HCT116 (cell line): ENCODE results near the gene LILRA2. TPM values are rescaled to one million over a fixed set of nuclear protein-coding genes. Genes with fewer than 3 reads are reported as not detected.
"Not testable (repeated sequence)": the region's sequence is repeated elsewhere in the genome, so short reads cannot be mapped to it uniquely, and the experiment has no call there.

Experiments
- ATAC-seq: fragments of 200-7000 bp; cut with Tn5 transposase; 2 replicates; pipeline ENCODE4 v1.9.1; 2020; ENCODE audit warnings: mild to moderate bottlenecking, moderate library complexity
- BruUV-seq: library from RNA; stranded (reverse); fragments of 400-500 nt; replicated peaks from 2 replicates; lab custom pipeline; 2021; lab: Mats Ljungman, UMichigan
- CTCF ChIA-PET: fragments of 300-600 bp; sonication (Branson Sonifier 250); formaldehyde crosslinking; loops from one replicate; lab custom pipeline; 2021; ENCODE audit warnings: antibody characterized with exemption; lab: Charles Lee
- POLR2A ChIA-PET: fragments of 300-600, 350-600 bp; sonication (Branson Sonifier 250); formaldehyde crosslinking; loops from one replicate; lab custom pipeline; 2021; ENCODE audit warnings: antibody characterized with exemption; lab: Charles Lee
- RAD21 ChIA-PET, 2 experiments: fragments of 300-600 bp; sonication (Branson Sonifier 250); formaldehyde crosslinking; loops; one replicate each; lab custom pipeline; 2023; ENCODE audit warnings: low total read pairs in 2 of 2; ENCODE audit not compliant: uncharacterized antibody in 2 of 2, unreplicated experiment in 2 of 2, low non-redundant PET in 1 of 2; lab: Charles Lee
- DNase-seq: peaks from one replicate; pipeline ENCODE4 v3.0.0-alpha.2; 2010; ENCODE audit warnings: low read depth, low spot score
- H2AFZ ChIP-seq: fragments of 200-600 bp; shearing (Covaris generic), sonication (generic); 2 replicates; pipeline ENCODE4 v1.6.1; 2017; ENCODE audit warnings: low read depth, mixed run types, mixed read lengths, antibody characterized with exemption, low read length; ENCODE audit not compliant: poor library complexity, severe bottlenecking
- H3K27ac ChIP-seq: 2 replicates; pipeline ENCODE4 v1.5.1; 2012; ENCODE audit warnings: low read depth, low read length
- H3K27me3 ChIP-seq: fragments of 200-600 bp; sonication (generic); 2 replicates; pipeline ENCODE4 v1.6.1; 2016; ENCODE audit warnings: mixed run types, low read length, mixed read lengths; ENCODE audit not compliant: insufficient read depth
- H3K36me3 ChIP-seq, 2 experiments: fragments of 200-500 bp in 1 of 2; fragments of 200-600 bp in 1 of 2; sonication (Bioruptor generic) in 1 of 2; sonication (generic) in 1 of 2; 2 replicates each; pipeline versions ENCODE4 v1.5.1 to v1.6.1; 2014 to 2016; ENCODE audit warnings: low read length in 2 of 2, inconsistent platforms in 1 of 2, mixed read lengths in 1 of 2, mixed run types in 1 of 2; ENCODE audit not compliant: insufficient read depth in 2 of 2, control insufficient read depth in 1 of 2
- H3K4me1 ChIP-seq, 2 experiments: fragments of 200-600 bp in 1 of 2; sonication (generic) in 1 of 2; 2 replicates each; pipeline versions ENCODE4 v1.5.1 to v1.6.1; 2012 to 2017; ENCODE audit warnings: low read length in 2 of 2, inconsistent platforms in 1 of 2, mild to moderate bottlenecking in 1 of 2, mixed read lengths in 1 of 2, mixed run types in 1 of 2, moderate library complexity in 1 of 2; ENCODE audit not compliant: insufficient read depth in 2 of 2, control insufficient read depth in 1 of 2
- H3K4me2 ChIP-seq: fragments of 200-600 bp; sonication (generic); 2 replicates; pipeline ENCODE4 v1.6.1; 2017; ENCODE audit warnings: mixed run types, low read length, mixed read lengths
- H3K4me3 ChIP-seq, 2 experiments: fragments of 200-600 bp in 1 of 2; sonication (generic) in 1 of 2; replicated peaks in 1 of 2; 2 replicates each; pipeline ENCODE4 v1.5.1; 2011 to 2016; ENCODE audit warnings: low read length in 2 of 2, control low read depth in 1 of 2, low read depth in 1 of 2, mild to moderate bottlenecking in 1 of 2, mixed read lengths in 1 of 2, mixed run types in 1 of 2
- H3K79me2 ChIP-seq: fragments of 200-600 bp; sonication (generic); 2 replicates; pipeline ENCODE4 v1.6.1; 2017; ENCODE audit warnings: mild to moderate bottlenecking, mixed run types, low read length, moderate library complexity, mixed read lengths; ENCODE audit not compliant: insufficient read depth
- H3K9ac ChIP-seq: fragments of 200-600 bp; sonication (generic); 2 replicates; pipeline ENCODE4 v1.6.1; 2016; ENCODE audit warnings: low read length, mixed read lengths
- H3K9me2 ChIP-seq: fragments of 200-600 bp; sonication (generic), shearing (Covaris generic); 2 replicates; pipeline ENCODE4 v1.6.1; 2017; ENCODE audit warnings: mixed run types, mild to moderate bottlenecking, moderate library complexity; ENCODE audit not compliant: insufficient read depth
- H3K9me3 ChIP-seq, 2 experiments: fragments of 200-500 bp in 1 of 2; fragments of 200-600 bp in 1 of 2; sonication (Bioruptor generic) in 1 of 2; sonication (generic) in 1 of 2; 2 replicates each; pipeline ENCODE4 v1.6.1; 2014 to 2017; ENCODE audit warnings: low read length in 2 of 2, mixed read lengths in 2 of 2, inconsistent platforms in 1 of 2, low read depth in 1 of 2, mild to moderate bottlenecking in 1 of 2, mixed run types in 1 of 2, moderate library complexity in 1 of 2; ENCODE audit not compliant: control insufficient read depth in 1 of 2, insufficient read depth in 1 of 2
- H4K20me1 ChIP-seq: fragments of 200-600 bp; sonication (generic), shearing (Covaris generic); 2 replicates; pipeline ENCODE4 v1.6.1; 2017; ENCODE audit warnings: mixed run types, mild to moderate bottlenecking, moderate library complexity; ENCODE audit not compliant: insufficient read depth
- CEBPB ChIP-seq: IDR thresholded peaks from 2 replicates; pipeline ENCODE4 v1.6.1; 2012; ENCODE audit warnings: low read depth
- FOSL1 ChIP-seq: IDR thresholded peaks from 2 replicates; pipeline ENCODE4 v1.6.1; 2012; ENCODE audit warnings: low read depth
- JUND ChIP-seq: IDR thresholded peaks from 2 replicates; pipeline ENCODE4 v1.6.1; 2012
- POLR2A ChIP-seq: IDR thresholded peaks from 2 replicates; pipeline ENCODE4 v1.7.0; 2011; ENCODE audit warnings: borderline replicate concordance; ENCODE audit not compliant: insufficient read depth, insufficient read length; ENCODE audit errors: extremely low read depth
- RAD21 ChIP-seq: IDR thresholded peaks from 2 replicates; pipeline ENCODE4 v1.6.1; 2012; ENCODE audit warnings: low read depth, mild to moderate bottlenecking
- SP1 ChIP-seq: IDR thresholded peaks from 2 replicates; pipeline ENCODE4 v1.6.1; 2012; ENCODE audit warnings: low read depth
- intact Hi-C: fragments of 100-400 bp; cut with micrococcal nuclease; formaldehyde crosslinking; loops from 2 replicates; pipeline ENCODE4 v1.10.0; 2022
- total RNA-seq: library from RNA; stranded (reverse); gene quantifications from one replicate; pipeline ENCODE4 v1.2.1, GENCODE V29; 2021; ENCODE audit not compliant: unreplicated experiment
- TF ChIP-seq, protein P1 (sequence below), 3 experiments: fragments of 200-600 bp in 1 of 3; sonication (generic) in 1 of 3; IDR thresholded peaks in 2 of 3; conservative IDR thresholded peaks in 1 of 3; 2 replicates each; pipeline ENCODE4 v1.5.1; 2012 to 2017; ENCODE audit warnings: low read depth in 2 of 3, low read length in 2 of 3, antibody characterized with exemption in 1 of 3, borderline replicate concordance in 1 of 3, control low read depth in 1 of 3, mild to moderate bottlenecking in 1 of 3, mixed read lengths in 1 of 3, mixed run types in 1 of 3, moderate library complexity in 1 of 3; ENCODE audit not compliant: insufficient read depth in 1 of 3

Gene LILRA2
- total RNA-seq, 1 experiment from 2014 or later = not detected

DNA sequence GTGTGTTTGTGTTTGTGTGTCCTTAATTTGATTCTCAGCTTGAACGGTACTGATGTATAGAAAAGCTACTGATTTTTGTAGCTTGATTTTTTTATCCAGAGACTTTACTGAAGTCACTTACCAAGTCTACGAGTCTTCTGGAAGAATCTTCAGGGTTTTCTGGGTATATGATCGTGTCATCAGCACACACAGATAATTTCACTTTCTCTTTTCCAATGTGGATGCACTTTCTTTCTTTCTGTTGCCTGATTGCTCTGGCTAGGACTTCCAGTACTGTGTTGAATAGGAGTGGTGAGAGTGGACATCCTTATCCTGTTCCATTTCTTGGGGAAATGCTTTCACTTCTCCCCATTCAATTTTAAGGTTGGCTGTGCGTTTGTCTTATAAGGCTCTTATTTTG lies 48.8 kb downstream of the LILRA2 start (continued):
- TF ChIP-seq, protein P1, sequence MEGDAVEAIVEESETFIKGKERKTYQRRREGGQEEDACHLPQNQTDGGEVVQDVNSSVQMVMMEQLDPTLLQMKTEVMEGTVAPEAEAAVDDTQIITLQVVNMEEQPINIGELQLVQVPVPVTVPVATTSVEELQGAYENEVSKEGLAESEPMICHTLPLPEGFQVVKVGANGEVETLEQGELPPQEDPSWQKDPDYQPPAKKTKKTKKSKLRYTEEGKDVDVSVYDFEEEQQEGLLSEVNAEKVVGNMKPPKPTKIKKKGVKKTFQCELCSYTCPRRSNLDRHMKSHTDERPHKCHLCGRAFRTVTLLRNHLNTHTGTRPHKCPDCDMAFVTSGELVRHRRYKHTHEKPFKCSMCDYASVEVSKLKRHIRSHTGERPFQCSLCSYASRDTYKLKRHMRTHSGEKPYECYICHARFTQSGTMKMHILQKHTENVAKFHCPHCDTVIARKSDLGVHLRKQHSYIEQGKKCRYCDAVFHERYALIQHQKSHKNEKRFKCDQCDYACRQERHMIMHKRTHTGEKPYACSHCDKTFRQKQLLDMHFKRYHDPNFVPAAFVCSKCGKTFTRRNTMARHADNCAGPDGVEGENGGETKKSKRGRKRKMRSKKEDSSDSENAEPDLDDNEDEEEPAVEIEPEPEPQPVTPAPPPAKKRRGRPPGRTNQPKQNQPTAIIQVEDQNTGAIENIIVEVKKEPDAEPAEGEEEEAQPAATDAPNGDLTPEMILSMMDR (IDR thresholded peaks at IDR 0.05 in 2 of 3, conservative IDR thresholded peaks at IDR 0.05 in 1 of 3; ENCODE audit: borderline replicate concordance in 1 of 3, insufficient read depth in 1 of 3, low read depth in 2 of 3, low read length in 2 of 3) = no peak
- TF ChIP-seq CEBPB (no peak), JUND (no peak), POLR2A (no peak), RAD21 (no peak), SP1 (no peak), FOSL1 (no peak)

DNA sequence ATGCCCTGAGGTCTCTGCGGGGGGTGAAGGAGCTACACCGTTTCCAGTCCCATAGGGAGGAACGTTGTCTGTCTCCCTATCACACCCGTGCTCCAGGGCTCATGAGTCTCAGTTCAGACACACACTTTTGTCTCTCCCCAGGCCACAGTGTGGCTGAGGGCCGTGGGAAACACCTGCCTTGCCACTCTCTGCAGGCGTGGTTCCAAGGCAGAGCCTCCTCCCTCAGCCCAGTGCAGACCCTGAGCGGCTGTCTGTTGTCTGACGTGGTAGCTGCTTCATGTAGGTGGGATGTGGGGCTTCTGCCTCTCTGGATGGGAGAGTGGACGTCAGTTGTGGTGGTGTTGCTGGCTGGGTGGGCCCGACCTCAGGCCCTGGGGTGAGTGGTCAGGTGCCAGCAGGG lies 50.6 kb downstream of the LILRA2 start:
- DNase-seq, H3K36me3 ChIP-seq, H2AFZ ChIP-seq, RAD21 ChIA-PET, intact Hi-C loops, H3K4me3 ChIP-seq, H3K4me2 ChIP-seq, ATAC-seq, H3K4me1 ChIP-seq, BruUV-seq, H4K20me1 ChIP-seq, H3K79me2 ChIP-seq, POLR2A ChIA-PET, CTCF ChIA-PET, H3K9ac ChIP-seq, H3K9me2 ChIP-seq, H3K27ac ChIP-seq, H3K9me3 ChIP-seq: not testable (repeated sequence)
- peaks cover 42% of the 10 kb centered on the region for H3K27me3 ChIP-seq

DNA sequence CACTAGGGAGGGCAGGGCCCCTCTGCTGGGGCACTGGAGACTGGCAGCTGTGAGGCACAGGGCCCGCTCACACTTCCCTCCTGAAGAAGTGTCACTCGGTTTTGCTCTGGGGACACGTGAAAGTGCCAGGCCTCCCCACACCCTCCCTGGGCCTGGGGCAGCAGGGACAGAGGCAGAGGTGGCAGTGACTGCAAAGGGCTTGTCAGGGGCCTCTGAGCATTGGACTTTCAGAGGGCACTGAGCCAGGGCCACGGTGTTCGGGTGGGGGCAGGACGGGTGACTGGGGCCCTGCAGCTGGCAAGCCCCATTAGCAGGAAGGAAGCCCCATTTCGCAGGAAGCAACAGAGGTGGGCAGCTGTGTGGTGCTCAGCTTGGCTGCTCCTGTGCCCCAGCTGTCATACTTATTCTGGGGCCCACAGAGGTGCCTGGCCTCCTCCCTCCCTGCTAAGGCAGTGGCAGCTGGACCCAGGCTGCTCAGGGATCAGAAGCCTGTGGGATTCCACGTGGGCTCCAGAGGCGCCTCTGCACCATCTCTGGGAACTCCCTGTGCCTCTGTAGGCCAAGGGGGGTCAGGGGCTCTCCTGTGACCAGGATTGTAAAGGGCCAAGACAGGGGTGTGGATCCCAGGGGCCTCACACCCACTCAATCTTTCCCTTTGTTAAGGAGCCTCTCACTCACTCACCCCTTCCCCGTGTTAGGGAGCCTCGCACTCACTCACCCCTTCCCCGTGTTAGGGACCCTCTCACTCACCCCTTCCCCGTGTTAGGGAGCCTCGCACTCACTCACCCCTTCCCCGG lies 51.5 kb downstream of the LILRA2 start:
- H3K79me2 ChIP-seq, CTCF ChIA-PET, H3K4me3 ChIP-seq, H3K4me2 ChIP-seq, intact Hi-C loops, ATAC-seq, H3K36me3 ChIP-seq, DNase-seq, H3K4me1 ChIP-seq, RAD21 ChIA-PET, H4K20me1 ChIP-seq, H3K27ac ChIP-seq, H3K9me3 ChIP-seq, H3K9ac ChIP-seq, BruUV-seq, H3K9me2 ChIP-seq, H2AFZ ChIP-seq, POLR2A ChIA-PET: not testable (repeated sequence)
- H3K27me3 ChIP-seq = peaks cover 46% of the 10 kb centered on the region
